Fibroblast of lung (primary cell): Measurements from ENCODE around the gene NT5C3B.
"Not testable (repeated sequence)": the region's sequence is repeated elsewhere in the genome, so short reads cannot be mapped to it uniquely, and the experiment has no call there.

Experiments
- CTCF ChIP-seq, 2 donors: IDR thresholded peaks in 1 of 2; conservative IDR thresholded peaks in 1 of 2; 1 replicate in 1 of 2; 2 replicates in 1 of 2; pipeline ENCODE4 v1.5.1; 2011 to 2012; ENCODE audit warnings: low read length in 2 of 2, control low read depth in 1 of 2, inconsistent platforms in 1 of 2, low read depth in 1 of 2, mild to moderate bottlenecking in 1 of 2
- EZH2 ChIP-seq: IDR thresholded peaks from 2 replicates; pipeline ENCODE4 v1.5.1; 2012; ENCODE audit warnings: low read length, control low read depth, mild to moderate bottlenecking; ENCODE audit errors: missing control alignments

DNA sequence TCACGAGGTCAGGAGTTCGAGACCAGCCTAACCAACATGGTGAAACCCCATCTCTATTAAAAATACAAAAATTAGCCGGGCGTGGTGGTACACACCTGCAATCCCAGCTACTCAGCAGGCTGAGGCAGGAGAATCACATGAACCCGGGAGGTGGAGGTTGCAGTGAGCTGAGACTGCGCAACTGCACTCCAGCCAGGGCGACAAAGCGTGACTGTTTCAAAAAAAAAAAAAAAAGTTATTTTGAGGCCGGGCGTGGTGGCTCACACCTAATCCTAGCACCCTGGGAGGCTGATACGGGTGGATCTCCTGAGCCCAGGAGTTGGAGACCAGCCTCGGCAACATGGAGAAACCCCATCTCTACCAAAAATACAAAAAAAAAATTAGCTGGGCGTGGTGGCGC, 15.3 kb upstream of the NT5C3B start:
- not testable (repeated sequence) for TF ChIP-seq CTCF (conservative IDR thresholded peaks at IDR 0.05 in 1 of 2, IDR thresholded peaks at IDR 0.05 in 1 of 2; ENCODE audit: low read depth in 1 of 2, low read length in 2 of 2); EZH2
